GM12878 (cell line): Measurements from ENCODE around the gene ERC1.

Experiments used
- EZH2 ChIP-seq: IDR thresholded peaks from 2 replicates; pipeline ENCODE4 v1.6.1; 2012; ENCODE audit warnings: low read depth, mild to moderate bottlenecking, control low read depth, inconsistent platforms, low read length, borderline replicate concordance; ENCODE audit not compliant: control insufficient read depth
- POLR2A ChIP-seq: IDR thresholded peaks from 2 replicates; pipeline ENCODE4 v1.6.1; 2011; ENCODE audit warnings: low read depth, mild to moderate bottlenecking, low read length
- POLR2AphosphoS2 ChIP-seq: IDR thresholded peaks from 2 replicates; pipeline ENCODE4 v1.6.1; 2011; ENCODE audit warnings: low read depth, mild to moderate bottlenecking, low read length, improper control_type of control experiment, moderate library complexity
- POLR2AphosphoS5 ChIP-seq: IDR thresholded peaks from 2 replicates; pipeline ENCODE4 v1.6.1; 2011; ENCODE audit warnings: mild to moderate bottlenecking, low read length, inconsistent platforms
- RBBP5 ChIP-seq: fragments of 200-600 bp; sonication (generic); conservative IDR thresholded peaks from 2 replicates; pipeline ENCODE4 v1.6.1; 2016
- TF ChIP-seq, protein P1 (sequence below), 3 experiments: IDR thresholded peaks in 2 of 3; conservative IDR thresholded peaks in 1 of 3; 2 replicates each; pipeline ENCODE4 v1.5.1; 2011; ENCODE audit warnings: low read depth in 3 of 3, low read length in 3 of 3, mild to moderate bottlenecking in 3 of 3, control low read depth in 2 of 3, moderate library complexity in 2 of 3, inconsistent platforms in 1 of 3, mixed read lengths in 1 of 3; ENCODE audit not compliant: control insufficient read depth in 2 of 3, insufficient read depth in 1 of 3; ENCODE audit errors: extremely low read depth in 1 of 3

DNA sequence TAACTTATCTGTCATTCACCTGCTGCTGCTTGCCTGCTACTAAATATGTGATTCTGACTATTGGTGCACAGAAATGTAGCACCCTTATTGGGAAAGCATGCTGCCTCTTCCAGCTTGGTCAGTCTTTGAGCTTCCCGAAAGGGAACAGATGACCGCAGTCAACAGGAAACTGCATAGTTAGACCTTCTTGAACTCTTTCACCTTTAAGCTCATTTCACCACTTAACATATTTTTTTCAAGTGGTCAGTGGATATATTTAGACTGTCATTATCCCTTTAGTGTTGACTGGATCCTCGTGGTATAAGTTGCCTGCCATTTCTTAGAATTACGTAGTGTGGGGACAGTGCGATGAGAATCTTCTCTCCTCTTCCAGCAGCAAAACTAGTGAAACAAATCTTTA is 378.4 kb downstream of the ERC1 start:
- TF ChIP-seq, protein P1, sequence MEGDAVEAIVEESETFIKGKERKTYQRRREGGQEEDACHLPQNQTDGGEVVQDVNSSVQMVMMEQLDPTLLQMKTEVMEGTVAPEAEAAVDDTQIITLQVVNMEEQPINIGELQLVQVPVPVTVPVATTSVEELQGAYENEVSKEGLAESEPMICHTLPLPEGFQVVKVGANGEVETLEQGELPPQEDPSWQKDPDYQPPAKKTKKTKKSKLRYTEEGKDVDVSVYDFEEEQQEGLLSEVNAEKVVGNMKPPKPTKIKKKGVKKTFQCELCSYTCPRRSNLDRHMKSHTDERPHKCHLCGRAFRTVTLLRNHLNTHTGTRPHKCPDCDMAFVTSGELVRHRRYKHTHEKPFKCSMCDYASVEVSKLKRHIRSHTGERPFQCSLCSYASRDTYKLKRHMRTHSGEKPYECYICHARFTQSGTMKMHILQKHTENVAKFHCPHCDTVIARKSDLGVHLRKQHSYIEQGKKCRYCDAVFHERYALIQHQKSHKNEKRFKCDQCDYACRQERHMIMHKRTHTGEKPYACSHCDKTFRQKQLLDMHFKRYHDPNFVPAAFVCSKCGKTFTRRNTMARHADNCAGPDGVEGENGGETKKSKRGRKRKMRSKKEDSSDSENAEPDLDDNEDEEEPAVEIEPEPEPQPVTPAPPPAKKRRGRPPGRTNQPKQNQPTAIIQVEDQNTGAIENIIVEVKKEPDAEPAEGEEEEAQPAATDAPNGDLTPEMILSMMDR (IDR thresholded peaks at IDR 0.05 in 2 of 3, conservative IDR thresholded peaks at IDR 0.05 in 1 of 3; ENCODE audit: control insufficient read depth in 2 of 3, extremely low read depth in 1 of 3, insufficient read depth in 1 of 3, low read depth in 3 of 3, low read length in 3 of 3), result no peak
- TF ChIP-seq POLR2AphosphoS5 (no peak), RBBP5 (no peak), EZH2 (no peak), POLR2AphosphoS2 (no peak), POLR2A (no peak)
